Loucy (cell line): Measurements from ENCODE around the gene NPBWR2.

Experiments used
- H2AFZ ChIP-seq: fragments of 200-600 bp; sonication (generic); 2 replicates; pipeline ENCODE4 v1.6.0; 2016; ENCODE audit warnings: antibody characterized with exemption, mild to moderate bottlenecking, low read length, moderate library complexity
- H3F3A ChIP-seq: fragments of 200-600 bp; 2 replicates; pipeline ENCODE4 v1.6.0; 2016; ENCODE audit warnings: antibody characterized with exemption, low read depth, mild to moderate bottlenecking
- H3K27me3 ChIP-seq: fragments of 200-600 bp; sonication (generic); 2 replicates; pipeline ENCODE4 v1.6.1; 2014; ENCODE audit warnings: low read length, mild to moderate bottlenecking; ENCODE audit not compliant: insufficient read depth, poor library complexity, severe bottlenecking
- H3K36me3 ChIP-seq: fragments of 200-600 bp; sonication (generic); 2 replicates; pipeline ENCODE4 v1.6.1; 2016; ENCODE audit warnings: low read length; ENCODE audit not compliant: insufficient read depth
- H3K4me1 ChIP-seq: fragments of 200-600 bp; sonication (generic); 2 replicates; pipeline ENCODE4 v1.5.1; 2014; ENCODE audit warnings: low read length, mild to moderate bottlenecking; ENCODE audit not compliant: insufficient read depth, poor library complexity, severe bottlenecking
- H3K4me2 ChIP-seq: fragments of 200-600 bp; sonication (generic); 2 replicates; pipeline ENCODE4 v1.6.0; 2014; ENCODE audit warnings: antibody characterized with exemption, low read length, low read depth, mild to moderate bottlenecking; ENCODE audit not compliant: poor library complexity, severe bottlenecking
- H3K4me3 ChIP-seq: fragments of 200-600 bp; sonication (generic); 2 replicates; pipeline ENCODE4 v1.5.1; 2014; ENCODE audit warnings: low read length, mild to moderate bottlenecking, mixed read lengths; ENCODE audit not compliant: poor library complexity, severe bottlenecking
- H3K79me2 ChIP-seq: fragments of 200-600 bp; sonication (generic); 2 replicates; pipeline ENCODE4 v1.6.1; 2014; ENCODE audit warnings: low read length; ENCODE audit not compliant: insufficient read depth
- H3K9ac ChIP-seq: fragments of 200-600 bp; sonication (generic); 2 replicates; pipeline ENCODE4 v1.6.0; 2014; ENCODE audit warnings: mild to moderate bottlenecking, low read depth, low read length, moderate library complexity; ENCODE audit not compliant: poor library complexity, severe bottlenecking
- H3K9me2 ChIP-seq: fragments of 200-600 bp; sonication (generic); replicated peaks from 2 replicates; pipeline ENCODE4 v1.6.1; 2016; ENCODE audit warnings: low read depth, low read length, mixed read lengths
- H3K9me3 ChIP-seq: fragments of 200-600 bp; sonication (generic); 2 replicates; pipeline ENCODE4 v1.6.1; 2014; ENCODE audit warnings: mild to moderate bottlenecking, antibody characterized with exemption, low read length, low read depth; ENCODE audit not compliant: insufficient read depth
- H4K20me1 ChIP-seq: fragments of 200-600 bp; sonication (generic); 2 replicates; pipeline ENCODE4 v1.6.0; 2014; ENCODE audit warnings: antibody characterized with exemption, low read length, mild to moderate bottlenecking; ENCODE audit not compliant: insufficient read depth, poor library complexity, severe bottlenecking
- CTCF ChIP-seq: fragments of 200-600 bp; sonication (generic); conservative IDR thresholded peaks from 2 replicates; pipeline ENCODE4 v1.5.1; 2014; ENCODE audit warnings: mild to moderate bottlenecking, antibody characterized with exemption, low read length
- EZH2phosphoT487 ChIP-seq: fragments of 200-600 bp; IDR thresholded peaks from 2 replicates; pipeline ENCODE4 v1.6.1; 2018; ENCODE audit warnings: antibody characterized with exemption, mild to moderate bottlenecking, moderate library complexity, borderline replicate concordance

NPBWR2 gene

GRCh38 chr20:64114356-64114971, 7.1 kb upstream of the NPBWR2 start:
- no peaks in the 10 kb centered on the region for H3K9me3 ChIP-seq
- H3K36me3 ChIP-seq: no peaks in the 10 kb centered on the region
- no peak for TF ChIP-seq CTCF
- TF ChIP-seq EZH2phosphoT487: no peak
- H3K4me1 ChIP-seq: peaks cover 5% of the 10 kb centered on the region
- no peaks in the 10 kb centered on the region for H3K27me3 ChIP-seq
- no peak overlapping the region for H3K4me2 ChIP-seq
- no peaks in the 10 kb centered on the region for H3K79me2 ChIP-seq
- H3K4me3 ChIP-seq: no peak overlapping the region
- no peak overlapping the region for H3K9ac ChIP-seq
- H3K9me2 ChIP-seq: no peaks in the 10 kb centered on the region
- H4K20me1 ChIP-seq: no peaks in the 10 kb centered on the region
- H2AFZ ChIP-seq: no peak overlapping the region
- no peaks in the 10 kb centered on the region for H3F3A ChIP-seq

DNA sequence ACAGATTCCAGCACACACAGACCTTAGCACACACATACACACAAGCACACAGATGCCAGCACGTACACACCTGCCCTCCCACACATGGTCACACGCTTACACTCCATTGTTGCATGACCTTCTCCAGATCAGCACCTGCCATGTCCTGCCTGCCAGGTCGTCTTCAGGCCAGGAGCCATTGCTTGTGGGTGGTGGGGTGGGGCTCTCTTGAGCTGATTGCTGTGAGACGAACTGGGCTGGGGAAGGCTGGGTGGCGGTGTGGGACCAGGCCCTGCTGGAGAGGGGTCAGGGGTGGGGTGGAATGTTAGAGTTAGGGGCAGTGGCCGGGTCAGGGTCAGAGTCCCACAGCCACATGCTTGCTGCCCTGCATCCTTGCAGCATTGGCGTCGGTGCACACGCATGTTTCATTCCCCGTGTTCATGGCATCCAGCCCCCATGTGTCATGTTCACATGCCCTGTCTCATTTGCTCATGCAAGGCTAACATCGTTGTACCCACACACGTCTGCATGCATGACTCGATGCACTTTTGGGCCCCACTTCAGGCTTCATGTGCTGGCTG, 6.5 kb upstream of the NPBWR2 start:
- H4K20me1 ChIP-seq: no peaks in the 10 kb centered on the region
- H3K9me2 ChIP-seq: no peaks in the 10 kb centered on the region
- H3K4me1 ChIP-seq: peaks cover 3% of the 10 kb centered on the region
- H3K79me2 ChIP-seq: no peaks in the 10 kb centered on the region
- no peak for TF ChIP-seq EZH2phosphoT487
- H3K27me3 ChIP-seq: no peaks in the 10 kb centered on the region
- H3K9ac ChIP-seq: no peak overlapping the region
- no peak overlapping the region for H2AFZ ChIP-seq
- no peak overlapping the region for H3K4me2 ChIP-seq
- no peak overlapping the region for H3K4me3 ChIP-seq
- no peaks in the 10 kb centered on the region for H3K9me3 ChIP-seq
- H3K36me3 ChIP-seq: no peaks in the 10 kb centered on the region
- no peaks in the 10 kb centered on the region for H3F3A ChIP-seq

DNA sequence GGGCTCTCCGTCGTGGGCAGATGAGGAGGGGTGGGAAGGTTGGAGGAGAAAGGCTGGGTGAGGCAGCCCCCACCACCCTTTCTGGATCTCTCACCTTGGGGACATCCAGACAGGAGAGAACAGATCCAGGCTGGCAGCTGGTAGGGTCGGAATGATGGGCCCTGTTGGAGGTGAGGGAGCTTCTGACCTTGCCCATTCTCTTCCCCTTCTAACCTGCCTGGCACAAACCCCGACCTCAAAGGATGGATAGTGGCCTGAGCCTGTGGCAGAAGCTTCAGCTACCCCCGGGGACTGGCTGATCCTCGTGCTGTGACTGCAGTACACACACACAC, 6.0 kb upstream of the NPBWR2 start:
- Histone ChIP-seq H3K79me2 (no peaks in the 10 kb centered on the region), H3K4me1 (peaks cover 3% of the 10 kb centered on the region), H3K27me3 (no peaks in the 10 kb centered on the region), H3K4me2 (no peak overlapping the region), H3F3A (no peaks in the 10 kb centered on the region), H4K20me1 (no peaks in the 10 kb centered on the region), H3K4me3 (no peak overlapping the region), H3K9me3 (no peaks in the 10 kb centered on the region), H2AFZ (no peak overlapping the region), H3K36me3 (no peaks in the 10 kb centered on the region), H3K9me2 (no peaks in the 10 kb centered on the region), H3K9ac (no peak overlapping the region)
- TF ChIP-seq CTCF (no peak), EZH2phosphoT487 (no peak)
